ENCODE results near the gene CD34. TPM values are rescaled to one million over a fixed set of nuclear protein-coding genes. Genes with fewer than 3 reads are reported as not detected.
"Not testable (repeated sequence)": the region's sequence is repeated elsewhere in the genome, so short reads cannot be mapped to it uniquely, and the experiment has no call there.

CD34 gene
- polyA plus RNA-seq, 12 donors: 50.0 to 272 (median 173) TPM

DNA sequence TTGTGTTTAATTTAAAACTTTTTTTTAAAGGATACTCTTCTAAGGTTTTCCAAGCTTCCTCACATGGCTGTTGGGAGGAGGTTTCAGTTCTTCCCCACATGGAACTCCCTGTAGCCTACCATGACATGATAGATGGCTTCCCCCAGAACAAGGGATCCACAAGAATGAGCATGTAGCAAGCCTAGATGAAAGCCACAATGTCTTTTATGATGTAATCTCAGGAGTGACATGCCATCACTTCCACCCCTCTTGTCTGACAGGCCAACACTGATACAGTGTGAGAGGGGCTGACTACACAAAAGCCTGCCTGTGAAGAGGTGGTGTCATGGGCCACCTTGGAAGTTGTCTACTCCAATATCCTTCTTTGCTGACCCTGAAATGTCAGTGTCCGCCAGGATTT is 32.0 kb downstream of the CD34 start:
- DNase-seq: no peak

DNA sequence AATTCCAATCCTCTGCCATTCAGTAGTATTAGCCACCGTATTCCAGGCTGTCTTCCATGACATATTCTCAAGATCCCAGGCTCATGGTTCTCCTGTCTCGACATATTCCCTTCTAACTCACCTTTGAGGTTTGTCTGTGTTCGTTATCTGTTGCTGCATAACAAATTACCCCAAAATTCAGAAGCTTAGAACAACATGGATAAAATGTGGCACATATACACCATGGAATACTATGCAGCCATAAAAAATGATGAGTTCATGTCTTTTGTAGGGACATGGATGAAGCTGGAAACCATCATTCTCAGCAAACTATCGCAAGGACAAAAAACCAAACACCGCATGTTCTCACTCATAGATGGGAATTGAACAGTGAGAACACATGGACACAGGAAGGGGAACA is 33.0 kb downstream of the CD34 start:
- DNase-seq: not testable (repeated sequence)

DNA sequence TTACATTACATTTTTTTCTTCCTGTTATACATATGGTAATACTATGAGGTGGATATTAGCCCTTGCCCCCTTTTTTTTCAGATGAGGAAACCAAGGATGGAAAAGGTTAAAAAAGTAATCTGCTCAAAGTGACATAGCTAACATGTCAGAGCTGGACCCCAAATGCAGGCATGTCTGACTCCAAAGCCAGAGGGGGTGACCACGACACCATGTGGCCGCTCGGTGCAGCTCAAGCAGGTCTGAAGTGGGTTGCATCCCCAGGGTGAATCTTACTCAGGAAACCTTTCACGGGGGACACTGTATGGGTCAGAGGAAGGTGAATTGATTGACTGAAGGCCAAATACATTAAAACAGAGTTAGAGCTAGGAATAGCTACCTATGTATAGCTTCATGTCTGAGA is 34.8 kb downstream of the CD34 start:
- DNase-seq: no peak

DNA sequence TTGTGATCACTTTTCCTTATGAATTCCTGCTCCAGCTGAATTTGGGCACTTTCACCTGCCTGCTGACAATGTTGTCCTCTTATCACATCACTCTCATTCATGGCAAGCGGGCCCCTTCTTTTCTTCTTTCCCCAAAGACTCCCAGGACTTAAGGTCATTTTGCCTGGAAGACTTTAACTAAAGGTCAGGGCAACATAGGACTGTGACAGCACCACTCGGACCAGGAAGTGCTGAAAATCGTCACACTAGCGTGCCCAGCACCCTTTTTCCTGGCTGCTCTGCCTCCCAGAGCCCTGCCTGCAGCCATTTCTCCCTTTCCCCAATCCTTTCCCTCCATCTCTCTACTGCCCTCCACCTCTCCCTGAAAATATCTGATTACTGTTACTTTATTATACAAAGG is 35.4 kb downstream of the CD34 start:
- DNase-seq: no peak

DNA sequence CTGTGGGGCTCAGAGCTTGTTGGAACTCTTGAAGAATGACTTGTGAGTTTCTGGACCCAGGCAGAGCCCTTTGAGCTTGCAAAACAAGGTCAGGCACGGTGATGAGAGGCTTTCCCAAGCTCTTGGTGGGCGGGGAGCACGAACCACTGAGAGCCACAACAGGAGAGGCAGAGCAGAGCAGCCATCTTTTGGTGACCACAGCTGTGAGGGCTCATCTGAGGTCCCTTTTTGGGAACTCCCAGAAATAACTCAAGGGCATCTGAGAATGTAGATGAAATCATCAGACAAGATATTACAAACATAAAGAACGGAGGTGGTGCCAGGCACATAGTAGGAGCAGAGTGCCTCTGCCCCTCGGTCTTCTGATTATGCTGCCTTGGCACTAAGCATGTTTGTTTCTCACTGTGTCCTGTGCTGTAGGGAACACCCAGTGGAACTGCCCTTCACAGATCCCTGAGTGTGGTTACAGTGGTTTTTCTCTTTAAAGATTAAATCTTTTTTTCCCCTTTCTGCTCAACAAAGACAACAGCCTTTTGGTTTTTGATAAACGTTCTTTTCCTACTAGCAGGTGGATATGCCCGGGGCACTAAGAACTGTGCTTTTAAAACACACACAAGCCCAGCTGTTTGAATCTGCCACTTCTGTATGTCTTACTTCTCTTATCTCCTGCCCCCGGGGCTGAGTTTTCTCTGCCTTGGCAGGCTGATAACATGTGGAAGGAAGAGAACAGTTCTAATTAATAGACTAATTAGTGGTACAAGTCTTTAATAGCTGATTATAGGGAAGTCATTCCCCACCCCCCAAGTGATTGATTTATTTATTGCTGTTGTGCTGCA is 37.7 kb downstream of the CD34 start:
- no peak for DNase-seq

DNA sequence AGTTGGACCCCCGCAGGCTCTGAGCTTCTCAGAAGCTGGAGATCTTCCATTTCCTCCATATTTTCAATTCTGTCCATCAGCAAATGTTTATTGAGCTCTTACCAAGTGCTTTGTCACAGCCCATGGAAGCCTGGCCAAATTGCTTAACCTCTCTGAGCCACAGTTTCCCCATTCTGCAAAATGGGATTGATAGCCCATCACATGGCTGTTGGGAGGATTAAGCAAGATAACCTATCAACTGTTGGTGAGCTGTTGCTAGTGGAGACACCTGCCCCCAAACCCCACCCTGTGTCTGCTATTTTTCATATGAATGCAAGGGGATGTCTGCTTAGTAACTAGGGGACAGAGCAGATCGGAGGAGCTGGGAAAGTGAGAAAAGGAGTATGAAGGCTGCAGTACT is 38.3 kb downstream of the CD34 start:
- DNase-seq: no peak

DNA sequence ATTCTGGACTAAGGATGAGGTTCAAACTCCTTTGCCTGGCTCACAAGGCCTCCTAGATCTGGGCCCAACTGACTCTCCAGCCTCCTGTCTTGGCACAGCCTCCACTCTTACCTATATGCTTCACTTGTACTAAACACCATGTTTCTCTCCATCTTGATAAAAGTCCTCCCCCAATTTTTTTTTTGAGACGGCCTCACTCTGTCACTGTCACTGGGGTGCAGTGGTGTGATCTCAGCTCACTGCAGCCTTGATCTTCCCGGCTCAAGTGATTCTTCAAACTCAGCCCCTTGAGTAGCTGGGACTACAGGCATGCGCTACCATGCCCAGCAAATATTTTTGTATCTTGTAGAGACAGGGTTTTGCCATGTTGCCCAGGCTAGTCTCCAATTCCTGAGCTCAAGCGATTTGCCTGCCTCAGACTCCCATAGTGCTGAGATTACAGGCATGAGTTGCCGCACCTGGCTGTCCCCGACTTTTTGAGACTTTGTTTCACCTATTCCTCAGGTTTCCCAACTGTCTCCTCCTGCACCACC is 39.7 kb downstream of the CD34 start:
- no peak for DNase-seq

DNA sequence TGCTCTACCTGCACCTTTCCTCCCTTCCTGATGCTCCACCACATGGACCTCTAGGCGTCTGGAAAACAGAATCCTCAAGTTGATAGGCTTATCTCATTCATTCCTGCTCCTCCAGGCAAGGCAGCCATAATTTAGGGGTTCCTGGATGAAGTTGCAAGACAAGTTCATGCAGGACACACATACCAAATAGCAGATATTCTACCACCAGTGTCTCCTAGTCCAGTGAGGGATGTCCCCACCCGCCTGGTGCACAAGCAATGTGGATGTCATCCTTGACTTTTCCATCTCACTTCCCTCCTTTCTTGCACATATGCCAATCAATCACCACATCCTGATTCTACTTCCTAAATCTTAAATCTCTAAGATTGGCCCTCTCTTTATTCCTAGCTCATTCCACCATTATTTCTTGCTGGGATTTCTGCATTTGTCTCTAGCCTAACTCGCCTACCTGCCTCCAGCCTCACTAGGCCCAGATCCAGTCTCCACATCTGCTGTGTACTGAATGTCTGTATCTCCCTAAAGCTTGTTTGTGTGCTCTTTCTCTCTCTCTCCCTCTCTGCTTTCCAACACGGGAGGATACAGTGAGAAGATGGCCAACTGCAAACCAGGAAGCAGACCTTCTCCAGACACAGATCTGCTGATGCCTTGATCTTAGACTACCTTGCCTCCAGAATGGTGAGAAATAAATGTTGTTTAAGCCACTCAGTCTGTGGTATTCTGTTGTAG is 40.5 kb downstream of the CD34 start:
- no peak for DNase-seq

DNA sequence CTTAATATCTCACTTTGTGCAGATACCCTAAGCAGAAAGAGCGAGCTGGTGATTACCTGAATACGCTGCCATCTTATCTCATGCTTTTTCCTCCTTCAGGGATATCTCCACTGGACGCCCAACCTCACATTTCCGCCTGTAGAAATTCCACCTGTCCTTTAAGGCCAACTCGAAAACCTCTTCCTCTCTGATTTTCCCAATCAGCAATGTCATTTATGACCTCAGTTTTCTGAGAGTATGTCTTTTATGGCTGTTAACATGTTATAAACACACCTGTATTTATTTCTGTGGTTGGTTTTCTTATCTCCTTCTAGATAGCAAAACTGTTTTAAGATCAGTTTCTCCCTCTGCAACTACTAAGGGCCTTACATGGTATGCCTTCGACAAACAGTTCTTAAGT is 41.1 kb downstream of the CD34 start:
- DNase-seq: no peak

DNA sequence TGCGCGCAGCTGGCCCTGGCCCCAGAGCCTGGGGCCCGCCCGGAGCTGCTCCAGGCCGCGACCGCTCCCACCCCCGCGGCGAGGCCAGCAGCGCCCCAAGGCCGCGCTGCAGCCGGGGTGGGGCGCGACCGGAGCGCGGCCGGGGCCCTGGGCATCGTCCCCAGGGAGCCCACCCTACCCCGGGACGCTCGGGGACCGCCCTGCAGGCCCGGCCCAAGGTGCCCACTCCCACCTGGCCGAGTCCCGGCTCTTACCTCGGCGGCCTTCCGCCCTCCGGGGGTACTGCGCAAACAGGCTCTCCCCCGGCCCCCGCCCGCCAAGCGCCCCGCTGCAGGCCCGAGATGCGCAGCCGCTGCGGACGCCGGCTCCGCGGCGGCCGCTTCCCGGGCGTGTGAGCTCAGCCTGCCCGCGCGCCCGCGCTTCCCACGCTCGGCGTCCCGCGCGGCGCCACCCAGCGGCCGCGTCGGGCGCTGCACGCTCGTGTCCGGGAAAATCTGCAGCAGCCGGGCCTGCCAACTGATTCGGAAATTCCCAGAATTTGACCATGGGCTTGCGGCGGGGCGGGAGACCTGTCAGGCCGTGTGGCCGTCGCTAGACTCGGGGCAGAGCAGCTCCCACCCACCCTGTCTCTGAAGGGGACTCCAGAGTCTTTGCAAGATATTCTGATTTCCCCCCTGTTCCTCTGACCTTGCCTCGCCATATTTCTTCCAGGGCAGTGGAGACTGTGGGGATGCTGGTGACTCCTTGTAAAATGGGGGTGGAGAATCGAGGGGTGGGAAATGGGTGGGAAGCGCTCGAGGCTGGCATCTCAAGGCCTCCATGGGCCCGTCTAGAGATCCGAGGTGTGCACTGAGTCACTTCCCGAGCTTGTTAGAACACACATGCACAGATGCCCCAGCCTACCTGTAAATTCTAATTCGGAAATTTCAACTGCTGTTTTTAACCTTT is 41.9 kb downstream of the CD34 start:
- DNase-seq: peak; percentile 84

DNA sequence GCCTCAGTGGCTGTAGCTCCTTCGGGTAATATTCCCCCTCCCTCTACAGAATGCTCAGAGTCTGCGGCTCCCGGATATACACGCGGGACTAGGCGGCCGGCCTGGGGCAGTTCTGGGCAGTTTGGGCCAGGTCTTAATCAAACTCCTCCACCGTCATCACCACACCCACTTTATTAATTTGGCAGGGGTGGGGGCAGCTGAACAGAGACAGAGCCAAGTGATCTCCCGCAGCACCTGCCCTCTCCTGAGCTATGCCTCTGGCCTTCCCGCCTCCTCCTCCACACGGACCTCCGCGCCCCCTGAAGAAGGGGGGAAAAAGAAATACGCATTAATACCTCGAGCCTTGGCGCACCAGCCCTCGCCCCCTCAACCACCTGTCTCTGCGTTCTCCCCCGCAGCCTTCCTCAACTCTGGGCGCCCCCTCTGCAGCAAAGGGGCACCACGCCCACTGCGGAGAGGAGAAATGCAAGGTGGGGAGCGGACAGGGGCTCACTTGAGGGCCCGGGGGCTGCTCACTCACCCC is 42.6 kb downstream of the CD34 start:
- no peak for DNase-seq

DNA sequence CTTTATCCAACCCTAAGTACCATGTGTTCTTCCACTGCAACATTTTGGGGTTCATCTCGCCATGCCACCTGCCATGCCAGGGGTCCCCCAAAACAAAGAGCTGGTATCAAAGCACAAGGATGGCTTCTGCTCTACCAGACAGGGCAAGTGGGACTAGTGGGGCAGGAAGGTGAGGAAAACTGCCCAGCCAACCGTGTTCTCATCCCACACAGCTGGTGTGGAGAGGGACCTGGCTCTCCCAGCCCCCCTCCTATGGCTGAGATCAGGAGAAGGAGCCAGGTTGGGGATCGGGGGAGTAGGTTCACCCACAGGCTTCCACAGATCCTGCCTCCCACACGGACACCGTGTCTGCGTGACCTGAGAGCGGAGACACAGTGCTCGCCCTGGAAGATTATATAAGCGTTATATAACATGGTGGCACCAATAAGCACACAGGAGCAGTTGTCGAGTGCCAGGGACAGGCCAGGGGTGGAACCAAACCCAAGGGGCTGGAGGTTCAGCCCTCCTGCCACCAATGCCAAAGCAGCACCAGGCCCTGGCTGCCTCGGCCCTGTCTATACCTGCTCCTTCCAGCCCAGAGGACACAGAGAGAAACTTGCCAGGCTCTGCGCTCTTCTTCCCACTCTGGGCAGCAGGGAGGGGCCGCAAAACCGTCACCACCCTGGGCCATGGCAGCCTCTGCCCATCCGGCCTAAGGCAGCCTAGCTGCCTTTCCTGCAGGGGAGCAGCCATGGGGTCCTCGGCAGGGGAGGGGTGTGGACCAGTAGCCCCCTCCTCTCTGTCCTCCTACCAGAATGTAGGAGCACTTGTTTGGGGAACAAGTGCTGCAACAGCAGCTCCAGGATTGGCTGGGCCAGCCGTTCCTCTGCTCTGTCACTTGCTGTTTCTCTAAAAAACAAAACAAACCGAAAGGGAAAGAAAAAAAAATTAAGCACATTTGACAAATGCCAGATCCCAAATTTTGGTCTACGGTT is 43.5 kb downstream of the CD34 start:
- DNase-seq: no peak

DNA sequence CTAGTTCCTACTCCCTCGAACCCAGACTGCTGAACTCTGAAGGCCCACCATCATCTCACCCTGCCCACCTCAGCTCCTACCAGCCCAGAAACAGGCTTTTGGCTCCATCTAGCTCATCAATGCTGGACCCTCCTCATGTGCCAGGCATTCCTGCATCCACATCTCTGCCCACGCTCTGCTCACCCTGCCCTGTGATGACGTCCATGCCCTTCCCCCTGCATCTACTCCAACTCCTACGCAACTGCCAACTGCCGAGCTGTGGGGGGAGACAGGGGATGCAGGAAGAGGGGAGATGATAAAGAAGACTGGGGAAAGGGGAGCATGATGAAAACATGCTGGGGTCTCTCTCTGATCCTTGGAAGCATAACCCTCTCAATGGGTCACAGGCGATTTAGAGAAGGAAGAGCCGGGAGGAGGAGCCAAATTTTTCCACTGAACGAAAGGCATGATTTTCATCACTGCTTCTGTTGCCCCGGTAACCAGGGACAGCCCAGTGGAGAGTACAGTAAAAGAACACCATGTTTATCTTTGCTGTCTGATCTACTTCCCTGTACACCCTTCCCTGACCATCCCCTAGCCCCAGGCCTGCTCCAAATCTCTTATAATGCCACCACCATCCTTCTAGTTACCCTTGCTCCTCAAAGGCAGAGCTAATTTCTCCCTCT is 44.3 kb downstream of the CD34 start:
- no peak for DNase-seq

DNA sequence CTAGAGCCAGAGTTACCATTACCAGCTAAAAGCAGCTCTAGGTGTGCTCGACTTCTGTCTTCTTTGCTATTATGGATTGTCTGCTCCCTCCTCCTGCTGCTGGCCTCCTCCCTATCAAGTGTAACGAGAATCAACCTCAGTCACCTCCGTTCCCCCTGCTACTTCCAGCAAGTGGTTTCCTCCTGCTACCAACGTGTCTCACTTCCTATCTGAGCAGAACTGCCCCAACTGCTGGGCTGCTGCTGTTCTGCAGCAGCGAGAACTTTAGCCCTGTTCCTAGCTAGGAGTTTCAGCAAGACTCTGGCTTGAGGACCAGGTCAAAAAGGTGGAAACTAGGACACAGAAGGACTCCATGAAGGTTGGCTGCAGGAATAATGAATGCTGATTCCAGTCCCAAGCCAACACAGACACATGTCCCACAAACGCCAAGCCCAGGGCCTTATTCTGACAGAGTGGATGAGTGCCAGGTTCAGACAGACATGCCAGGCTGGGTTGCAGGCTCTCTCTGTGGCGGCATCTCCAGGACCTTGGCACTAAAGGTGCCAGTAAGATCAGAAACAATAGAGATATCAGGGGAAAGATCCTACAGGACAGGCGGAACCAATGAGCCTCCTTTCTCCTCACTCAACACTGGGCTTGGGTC is 46.9 kb downstream of the CD34 start:
- no peak for DNase-seq

DNA sequence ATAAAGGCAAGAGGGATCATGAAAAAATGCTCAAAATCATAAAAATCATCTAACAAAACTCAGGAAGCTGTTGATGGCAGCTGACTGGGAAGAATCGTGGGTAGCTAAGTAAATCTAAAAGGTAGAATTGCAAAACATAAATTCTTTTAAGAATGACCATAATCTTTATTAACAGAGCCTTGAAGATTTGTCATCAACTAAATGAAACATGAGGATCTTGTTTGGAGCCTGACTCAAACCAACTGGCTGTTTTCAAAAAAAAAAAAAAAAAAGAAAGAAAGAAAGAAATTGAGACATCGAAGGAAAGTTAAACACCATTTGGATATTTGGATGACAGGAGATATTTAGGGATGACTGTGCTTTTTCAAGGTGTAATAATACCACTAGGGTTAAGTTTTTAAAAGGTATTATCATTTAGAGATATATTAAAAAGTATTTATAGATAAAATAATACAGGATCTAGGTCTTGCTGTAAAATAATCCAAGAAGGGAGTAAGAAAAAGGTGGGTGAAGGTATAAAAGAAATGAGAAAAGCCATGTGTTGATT is 48.6 kb downstream of the CD34 start:
- DNase-seq: no peak

DNA sequence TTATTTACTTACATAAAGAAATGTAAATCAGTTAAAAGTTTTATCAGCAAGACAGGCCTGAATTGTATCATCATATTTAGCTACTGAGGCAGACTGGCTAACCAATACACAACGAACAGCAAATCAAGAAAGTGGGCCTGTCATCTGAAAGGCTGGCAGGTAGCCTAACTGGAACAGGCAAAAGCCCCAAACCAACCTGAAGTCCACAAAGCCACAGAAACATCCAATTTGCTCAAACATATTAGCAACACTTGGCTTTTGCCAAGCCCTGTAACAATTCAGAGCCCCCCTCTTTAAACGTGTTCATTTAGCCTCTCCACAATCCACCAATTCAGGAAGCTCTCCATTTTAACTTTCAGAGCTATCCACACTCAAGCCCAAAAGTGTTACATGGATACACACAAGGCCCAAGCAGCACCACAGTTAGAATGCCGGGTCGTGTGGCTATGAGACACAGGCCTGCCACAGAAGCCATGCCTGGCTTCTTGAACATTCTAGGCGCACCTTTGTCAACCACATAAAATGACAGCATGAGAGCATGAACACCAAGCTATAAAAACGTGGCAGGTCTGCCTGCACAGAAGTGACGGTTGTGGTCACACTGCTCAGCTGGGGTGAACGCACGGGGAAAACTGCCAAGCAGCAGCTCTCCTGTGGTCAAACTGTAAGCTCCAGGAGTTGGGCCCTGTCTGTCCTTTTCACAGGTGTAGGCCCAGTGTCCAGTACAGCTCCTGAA is 49.3 kb downstream of the CD34 start:
- DNase-seq: no peak

DNA sequence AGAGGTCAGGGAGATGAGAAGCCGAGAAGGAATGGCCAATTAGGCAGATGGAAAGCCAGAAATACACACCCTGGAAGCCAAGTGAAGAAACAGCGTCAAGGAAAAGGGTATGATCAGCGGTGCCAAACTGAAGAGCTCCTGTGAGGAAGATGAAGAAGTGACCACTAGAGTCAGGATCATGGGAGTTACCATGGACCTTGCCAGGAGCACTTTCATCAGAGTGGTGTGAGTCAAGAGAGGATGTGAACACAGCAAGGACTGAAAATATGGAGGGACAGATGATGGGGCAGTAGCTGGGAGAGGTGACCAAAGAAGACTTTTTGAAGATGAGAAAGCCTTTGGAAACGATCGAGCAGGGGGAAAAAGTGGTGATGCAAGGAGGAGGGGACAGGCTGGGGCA is 50.4 kb downstream of the CD34 start:
- DNase-seq: no peak

DNA sequence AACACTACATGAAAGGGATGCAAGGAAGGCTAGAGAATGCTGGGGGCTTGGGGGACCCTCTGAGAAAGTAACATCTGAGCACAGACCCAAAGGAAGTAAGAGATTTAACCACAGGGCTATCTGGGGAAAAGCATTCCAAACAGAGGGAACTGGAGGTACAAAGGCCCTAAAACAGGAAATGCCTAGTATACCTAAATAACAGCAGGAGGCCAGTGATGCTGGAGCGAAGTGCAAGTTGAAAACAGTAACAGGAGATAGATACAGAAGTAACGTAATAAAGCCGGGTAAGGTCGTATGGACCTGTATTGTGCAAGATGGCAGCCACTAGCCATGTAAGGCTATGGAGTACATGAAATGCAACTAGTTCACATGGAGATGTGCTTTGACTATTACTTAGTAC is 52.1 kb downstream of the CD34 start:
- DNase-seq: no peak
